Endodermal cell (in vitro differentiated cells): ENCODE data around the gene SURF2. TPM values are rescaled to one million over a fixed set of nuclear protein-coding genes. Genes with fewer than 3 reads are reported as not detected.
"Not testable (repeated sequence)": the region's sequence is repeated elsewhere in the genome, so short reads cannot be mapped to it uniquely, and the experiment has no call there.

Experiments used
- DNase-seq: peaks from one replicate; pipeline ENCODE4 v3.0.0-alpha.2; 2017
- H3K27ac ChIP-seq: 2 replicates; pipeline ENCODE4 v1.5.1; 2013; ENCODE audit warnings: mild to moderate bottlenecking, low read depth, low read length, moderate library complexity
- H3K27me3 ChIP-seq: 2 replicates; pipeline ENCODE4 v1.6.1; 2013; ENCODE audit warnings: mild to moderate bottlenecking, low read length, moderate library complexity; ENCODE audit not compliant: insufficient read depth, control insufficient read depth, poor library complexity, severe bottlenecking
- H3K36me3 ChIP-seq: 2 replicates; pipeline ENCODE4 v1.7.0; 2013; ENCODE audit warnings: mild to moderate bottlenecking, low read length, moderate library complexity; ENCODE audit not compliant: control insufficient read depth, insufficient read depth
- H3K4me1 ChIP-seq: one replicate; pipeline ENCODE4 v1.7.0; 2013; ENCODE audit warnings: low read length; ENCODE audit not compliant: control insufficient read depth, insufficient read depth
- H3K4me3 ChIP-seq: 2 replicates; pipeline ENCODE4 v1.5.1; 2013; ENCODE audit warnings: mild to moderate bottlenecking, low read length, moderate library complexity
- H3K9ac ChIP-seq: 2 replicates; pipeline ENCODE4 v1.6.1; 2013; ENCODE audit warnings: mild to moderate bottlenecking, low read length, moderate library complexity; ENCODE audit not compliant: poor library complexity, severe bottlenecking; ENCODE audit errors: extremely low read depth
- H3K9me3 ChIP-seq: 2 replicates; pipeline ENCODE4 v1.6.1; 2013; ENCODE audit warnings: mild to moderate bottlenecking, low read length, moderate library complexity; ENCODE audit not compliant: control insufficient read depth
- H3K27ac Mint-ChIP-seq: 2 replicates; pipeline ENCODE4 v1.8.0; 2020; ENCODE audit warnings: mixed read lengths
- H3K27me3 Mint-ChIP-seq: 2 replicates; pipeline ENCODE4 v1.8.0; 2021; ENCODE audit warnings: mild to moderate bottlenecking, mixed read lengths; ENCODE audit not compliant: insufficient read depth
- H3K36me3 Mint-ChIP-seq: 2 replicates; pipeline ENCODE4 v1.8.0; 2020; ENCODE audit warnings: low read depth, mixed read lengths
- H3K4me1 Mint-ChIP-seq: 2 replicates; pipeline ENCODE4 v1.8.0; 2020; ENCODE audit warnings: mixed read lengths
- H3K4me3 Mint-ChIP-seq: 2 replicates; pipeline ENCODE4 v1.8.0; 2020; ENCODE audit warnings: mild to moderate bottlenecking, moderate library complexity, mixed read lengths
- H3K9me3 Mint-ChIP-seq: 2 replicates; pipeline ENCODE4 v1.8.0; 2020; ENCODE audit warnings: mild to moderate bottlenecking, mixed read lengths
- CTCF ChIP-seq: fragments of 200-600 bp; sonication (generic); conservative IDR thresholded peaks from 2 replicates; pipeline ENCODE4 v1.5.0; 2021; ENCODE audit warnings: antibody characterized with exemption, mild to moderate bottlenecking
- WGBS, 2 experiments: methylation state at CpG; one replicate each; pipeline versions ENCODE4 v1.1.5 to v1.1.7; 2013; ENCODE audit warnings: missing lambda C conversion rate in 2 of 2, mixed read lengths in 1 of 2; ENCODE audit not compliant: insufficient coverage in 1 of 2, insufficient read length in 1 of 2; 5-methylcytosine and 5-hydroxymethylcytosine counted together
- total RNA-seq, 2 donors: library from RNA; stranded (reverse); fragmentation: NEBNext Ultra II Directional in 1 of 2; extraction: Animal tissue kit (Norgen Biotek cat#: 25700) in 1 of 2; gene quantifications; 2 replicates in 1 of 2; 3 replicates in 1 of 2; pipeline ENCODE4 v1.2.1, GENCODE V29; 2021

SURF2 gene
- total RNA-seq, 2 donors from 2014 or later = 18.0 to 25.9 TPM

- H3K4me1 ChIP-seq = no peaks in the 10 kb centered on the region
- Mint-ChIP-seq H3K9me3 (peaks cover 47% of the 10 kb centered on the region), H3K27ac (no peak overlapping the region), H3K4me3 (no peak overlapping the region), H3K4me1 (no peaks in the 10 kb centered on the region), H3K27me3 (peaks cover 21% of the 10 kb centered on the region), H3K36me3 (peaks cover 32% of the 10 kb centered on the region)
- H3K9me3 ChIP-seq = peaks cover 6% of the 10 kb centered on the region
- no peak for DNase-seq
- H3K27me3 ChIP-seq = no peaks in the 10 kb centered on the region
- H3K36me3 ChIP-seq = peaks cover 25% of the 10 kb centered on the region
- no peak overlapping the region for H3K9ac ChIP-seq
- TF ChIP-seq CTCF = no peak
- no peak overlapping the region for H3K4me3 ChIP-seq
- 92 to 99% methylated on average over 8 to 10 of the region's 10 CpGs for WGBS, 2 experiments
- no peak overlapping the region for H3K27ac ChIP-seq
Observed at GRCh38 chr9:133327834-133328484, 28.4 kb upstream of the SURF2 start.

GRCh38 chr9:133329306-133330156 is 26.8 kb upstream of the SURF2 start:
- not testable (repeated sequence) for H3K27ac Mint-ChIP-seq, H3K27ac ChIP-seq, H3K27me3 ChIP-seq, H3K4me3 ChIP-seq, H3K9me3 ChIP-seq, H3K4me1 Mint-ChIP-seq, H3K4me1 ChIP-seq, H3K9ac ChIP-seq, H3K4me3 Mint-ChIP-seq
- TF ChIP-seq CTCF = peak; percentile 83
- peaks cover 39% of the 10 kb centered on the region for H3K36me3 ChIP-seq
- peak; percentile 65 for DNase-seq
- H3K36me3 Mint-ChIP-seq = peaks cover 45% of the 10 kb centered on the region
- WGBS, 2 experiments = 62 to 90% methylated on average over 8 to 20 of the region's 21 CpGs
- H3K9me3 Mint-ChIP-seq = peaks cover 33% of the 10 kb centered on the region
- peaks cover 13% of the 10 kb centered on the region for H3K27me3 Mint-ChIP-seq

GRCh38 chr9:133331221-133331620 is 25.1 kb upstream of the SURF2 start:
- H3K36me3 Mint-ChIP-seq = peaks cover 47% of the 10 kb centered on the region
- TF ChIP-seq CTCF = no peak

More at GRCh38 chr9:133331221-133331620, 25.1 kb upstream of the SURF2 start:
- Histone ChIP-seq H3K9ac (no peak overlapping the region), H3K9me3 (no peaks in the 10 kb centered on the region), H3K36me3 (peaks cover 42% of the 10 kb centered on the region), H3K4me3 (no peak overlapping the region), H3K27ac (no peak overlapping the region), H3K27me3 (no peaks in the 10 kb centered on the region), H3K4me1 (peaks cover 6% of the 10 kb centered on the region)
- Mint-ChIP-seq H3K4me1 (peaks cover 14% of the 10 kb centered on the region), H3K27me3 (peaks cover 8% of the 10 kb centered on the region), H3K9me3 (peaks cover 19% of the 10 kb centered on the region), H3K27ac (no peak overlapping the region), H3K4me3 (no peak overlapping the region)
- no peak for DNase-seq
- WGBS, 2 experiments = 95 to 99% methylated on average over 15 to 19 of the region's 19 CpGs
